Measurements from ENCODE around the gene DCAF4.
A peak's percentile ranks its signal among the peaks of the same experiment; 100 is the strongest.

DCAF4 gene

GRCh38 chr14:72903716-72904115, 22.5 kb upstream of the DCAF4 start (continued):
- no peak for TF ChIP-seq PATZ1 (CRISPR knock-in tag; IDR thresholded peaks at IDR 0.05; ENCODE audit: borderline replicate concordance)

- no peak for TF ChIP-seq ZFP30 (CRISPR knock-in tag; IDR thresholded peaks at IDR 0.05)
- TF ChIP-seq TSHZ2 (CRISPR knock-in tag; IDR thresholded peaks at IDR 0.05) = no peak
- no peak for TF ChIP-seq OSR1 (CRISPR knock-in tag; IDR thresholded peaks at IDR 0.05)
- no peak for TF ChIP-seq BACH2 (CRISPR knock-in tag; IDR thresholded peaks at IDR 0.05; ENCODE audit: borderline replicate concordance)
- no peak for TF ChIP-seq ZNF70 (CRISPR knock-in tag; IDR thresholded peaks at IDR 0.05)
- no peak for TF ChIP-seq TCF4 (CRISPR knock-in tag; IDR thresholded peaks at IDR 0.05; ENCODE audit: borderline replicate concordance)
- no peak for TF ChIP-seq ZC3H10 (CRISPR knock-in tag; IDR thresholded peaks at IDR 0.05)
- no peak for TF ChIP-seq ZNF8 (CRISPR knock-in tag; IDR thresholded peaks at IDR 0.05)
- ATAC-seq = no peak
Observed at GRCh38 chr14:72904218-72904617, 22.0 kb upstream of the DCAF4 start.

GRCh38 chr14:72904840-72905561, 21.3 kb upstream of the DCAF4 start:
- no peak for TF ChIP-seq ZFP3 (CRISPR knock-in tag; IDR thresholded peaks at IDR 0.05)
- TF ChIP-seq TOX (CRISPR knock-in tag; IDR thresholded peaks at IDR 0.05; ENCODE audit: borderline replicate concordance) = no peak
- no peak for TF ChIP-seq PPARA (CRISPR knock-in tag; IDR thresholded peaks at IDR 0.05; ENCODE audit: borderline replicate concordance)
- TF ChIP-seq PATZ1 (CRISPR knock-in tag; IDR thresholded peaks at IDR 0.05; ENCODE audit: borderline replicate concordance) = no peak
- no peak for TF ChIP-seq TSHZ2 (CRISPR knock-in tag; IDR thresholded peaks at IDR 0.05)
- TF ChIP-seq CREB5 (CRISPR knock-in tag; IDR thresholded peaks at IDR 0.05; ENCODE audit: low read depth) = no peak
- TF ChIP-seq ZNF70 (CRISPR knock-in tag; IDR thresholded peaks at IDR 0.05) = no peak
- no peak for TF ChIP-seq ESRRG (CRISPR knock-in tag; IDR thresholded peaks at IDR 0.05)
- no peak for TF ChIP-seq GLIS3 (CRISPR knock-in tag; IDR thresholded peaks at IDR 0.05)
- no peak for TF ChIP-seq BACH2 (CRISPR knock-in tag; IDR thresholded peaks at IDR 0.05; ENCODE audit: borderline replicate concordance)
- TF ChIP-seq TCF4 (CRISPR knock-in tag; IDR thresholded peaks at IDR 0.05; ENCODE audit: borderline replicate concordance) = no peak
- peak; percentile 84 for ATAC-seq

- no peak for TF ChIP-seq ISL1 (CRISPR knock-in tag; IDR thresholded peaks at IDR 0.05)
- no peak for TF ChIP-seq GLIS3 (CRISPR knock-in tag; IDR thresholded peaks at IDR 0.05)
- no peak for TF ChIP-seq ESRRG (CRISPR knock-in tag; IDR thresholded peaks at IDR 0.05)
- TF ChIP-seq SNAI2 (CRISPR knock-in tag; IDR thresholded peaks at IDR 0.05) = no peak
- TF ChIP-seq BACH2 (CRISPR knock-in tag; IDR thresholded peaks at IDR 0.05; ENCODE audit: borderline replicate concordance) = no peak
- TF ChIP-seq OSR1 (CRISPR knock-in tag; IDR thresholded peaks at IDR 0.05) = no peak
- no peak for TF ChIP-seq CREB5 (CRISPR knock-in tag; IDR thresholded peaks at IDR 0.05; ENCODE audit: low read depth)
- ATAC-seq = peak; percentile 76
Observed at GRCh38 chr14:72906316-72906715, 19.9 kb upstream of the DCAF4 start.
